BLaER1 (cell line): ENCODE measurements around the gene LHB.
"Not testable (repeated sequence)": the region's sequence is repeated elsewhere in the genome, so short reads cannot be mapped to it uniquely, and the experiment has no call there.

Experiments used
- H3K27ac ChIP-seq: shearing (Covaris generic); formaldehyde crosslinking; 2 replicates; pipeline ENCODE4 v1.8.1; 2022
- H3K27me3 ChIP-seq: shearing (Covaris generic); formaldehyde crosslinking; 2 replicates; pipeline ENCODE4 v1.8.1; 2022
- H3K36me3 ChIP-seq: shearing (Covaris generic); formaldehyde crosslinking; 2 replicates; pipeline ENCODE4 v1.8.1; 2022
- H3K4me1 ChIP-seq: shearing (Covaris generic); formaldehyde crosslinking; 2 replicates; pipeline ENCODE4 v1.8.1; 2022
- H3K4me2 ChIP-seq: shearing (Covaris generic); formaldehyde crosslinking; 2 replicates; pipeline ENCODE4 v1.8.1; 2022
- H3K4me3 ChIP-seq: shearing (Covaris generic); formaldehyde crosslinking; 2 replicates; pipeline ENCODE4 v1.8.1; 2022
- H3K9ac ChIP-seq: shearing (Covaris generic); formaldehyde crosslinking; 2 replicates; pipeline ENCODE4 v1.8.1; 2022
- H3K9me3 ChIP-seq: shearing (Covaris generic); formaldehyde crosslinking; 2 replicates; pipeline ENCODE4 v1.8.1; 2022
- H4K20me1 ChIP-seq: shearing (Covaris generic); formaldehyde crosslinking; 2 replicates; pipeline ENCODE4 v1.8.1; 2022
- Cebpa-rat ChIP-seq: shearing (Covaris generic); IDR thresholded peaks from 2 replicates; pipeline ENCODE4 v1.8.1; 2022

LHB gene

GRCh38 chr19:49017041-49017665 lies at the start of gene LHB:
TSS of gene LHB (minus strand) at chr19:49017091. CDS start at chr19:49017081, 10 bp downstream.
- Histone ChIP-seq H3K4me3 (peak within 1 kb of the TSS; percentile 61), H3K9me3 (no peaks in the 10 kb centered on the region), H3K27me3 (peaks cover 42% of the 10 kb centered on the region), H3K36me3 (peaks cover 50% of the 10 kb centered on the region), H3K4me2 (peak within 1 kb of the TSS; percentile 91), H3K9ac (peak within 1 kb of the TSS; percentile 58), H3K27ac (no peak within 1 kb of the TSS), H4K20me1 (peaks cover 55% of the 10 kb centered on the region), H3K4me1 (peaks cover 44% of the 10 kb centered on the region)
- no peak for TF ChIP-seq Cebpa-rat

GRCh38 chr19:49065905-49066512 lies 49.1 kb upstream of the LHB start:
- Histone ChIP-seq H3K9me3 (no peaks in the 10 kb centered on the region; the same call in 1 of the 2 replicates), H3K4me3 (no peak overlapping the region), H4K20me1 (no peaks in the 10 kb centered on the region), H3K4me1 (0 out of 2 replicates have a peak, but pooled peaks cover 4% of the 10 kb centered on the region), H3K9ac (no peak overlapping the region), H3K4me2 (no peak overlapping the region), H3K27ac (no peak overlapping the region), H3K27me3 (peaks cover 80% of the 10 kb centered on the region), H3K36me3 (no peaks in the 10 kb centered on the region)
- TF ChIP-seq Cebpa-rat, result no peak

- peaks cover 90% of the 10 kb centered on the region for H3K27me3 ChIP-seq
- H3K9me3 ChIP-seq, result no peaks in the 10 kb centered on the region
- peak within 1 kb of the TSS; percentile 50 for H3K4me2 ChIP-seq
- H3K9ac ChIP-seq, result no peak within 1 kb of the TSS
- no peak within 1 kb of the TSS for H3K27ac ChIP-seq
- H4K20me1 ChIP-seq, result no peaks in the 10 kb centered on the region
- no peak within 1 kb of the TSS for H3K4me3 ChIP-seq
- no peak for TF ChIP-seq Cebpa-rat
- no peaks in the 10 kb centered on the region for H3K36me3 ChIP-seq
- H3K4me1 ChIP-seq, result 0 out of 2 replicates have a peak, but pooled peaks cover 4% of the 10 kb centered on the region
These were observed 48.1 kb upstream of the LHB start, which contains the start of gene NTF4 for GRCh38 chr19:49064768-49065611. TSS of gene NTF4 (minus strand) at chr19:49064818. CDS start at chr19:49061997, 2,821 bp downstream.

GRCh38 chr19:49064029-49064629 lies 47.2 kb upstream of the LHB start:
- Histone ChIP-seq H3K4me3 (no peak overlapping the region), H3K9ac (no peak overlapping the region), H3K4me2 (peak overlapping the region; percentile 50)

GRCh38 chr19:49061445-49061844 lies 44.6 kb upstream of the LHB start:
- Histone ChIP-seq H3K9ac (no peak overlapping the region), H3K27me3 (peaks cover 100% of the 10 kb centered on the region), H3K4me3 (no peak overlapping the region), H3K36me3 (no peaks in the 10 kb centered on the region), H3K27ac (no peak overlapping the region), H4K20me1 (peaks cover 2% of the 10 kb centered on the region; the same call in 1 of the 2 replicates), H3K4me2 (no peak overlapping the region), H3K4me1 (peaks cover 24% of the 10 kb centered on the region), H3K9me3 (no peaks in the 10 kb centered on the region)
- no peak for TF ChIP-seq Cebpa-rat

More at GRCh38 chr19:49064029-49064629, 47.2 kb upstream of the LHB start:
- no peaks in the 10 kb centered on the region for H3K36me3 ChIP-seq
- H3K27me3 ChIP-seq, result peaks cover 98% of the 10 kb centered on the region
- TF ChIP-seq Cebpa-rat, result no peak
- peaks cover 8% of the 10 kb centered on the region for H3K4me1 ChIP-seq
- no peak overlapping the region for H3K27ac ChIP-seq
- no peaks in the 10 kb centered on the region for H4K20me1 ChIP-seq
- H3K9me3 ChIP-seq, result no peaks in the 10 kb centered on the region

- TF ChIP-seq Cebpa-rat, result no peak
- H3K27me3 ChIP-seq, result peaks cover 100% of the 10 kb centered on the region
These were observed 44.1 kb upstream of the LHB start for GRCh38 chr19:49061000-49061399.

GRCh38 chr19:49059053-49059452 lies 42.2 kb upstream of the LHB start:
- H3K4me1 ChIP-seq, result peaks cover 31% of the 10 kb centered on the region
- no peaks in the 10 kb centered on the region for H3K9me3 ChIP-seq
- TF ChIP-seq Cebpa-rat, result no peak
- H3K9ac ChIP-seq, result no peak overlapping the region
- H3K27ac ChIP-seq, result no peak overlapping the region
- H3K4me2 ChIP-seq, result peak overlapping the region; percentile 34
- H3K36me3 ChIP-seq, result no peaks in the 10 kb centered on the region
- no peak overlapping the region for H3K4me3 ChIP-seq
- H4K20me1 ChIP-seq, result peaks cover 8% of the 10 kb centered on the region; the same call in 1 of the 2 replicates
- peaks cover 93% of the 10 kb centered on the region for H3K27me3 ChIP-seq

More at GRCh38 chr19:49061000-49061399, 44.1 kb upstream of the LHB start:
- H3K27ac ChIP-seq, result no peak overlapping the region
- peaks cover 28% of the 10 kb centered on the region for H3K4me1 ChIP-seq
- peaks cover 7% of the 10 kb centered on the region; the same call in 1 of the 2 replicates for H4K20me1 ChIP-seq
- H3K4me2 ChIP-seq, result no peak overlapping the region
- no peak overlapping the region for H3K4me3 ChIP-seq
- H3K9ac ChIP-seq, result no peak overlapping the region
- H3K9me3 ChIP-seq, result no peaks in the 10 kb centered on the region
- no peaks in the 10 kb centered on the region for H3K36me3 ChIP-seq

- TF ChIP-seq Cebpa-rat, result no peak
- Histone ChIP-seq H3K27ac (no peak overlapping the region), H3K4me1 (peaks cover 31% of the 10 kb centered on the region), H3K4me3 (no peak overlapping the region), H4K20me1 (peaks cover 8% of the 10 kb centered on the region; the same call in 1 of the 2 replicates), H3K4me2 (0 out of 2 replicates have a peak overlapping the region, but pooled peaks have one; percentile 34), H3K9ac (no peak overlapping the region), H3K9me3 (no peaks in the 10 kb centered on the region), H3K36me3 (no peaks in the 10 kb centered on the region), H3K27me3 (peaks cover 89% of the 10 kb centered on the region)
These were observed 41.7 kb upstream of the LHB start for GRCh38 chr19:49058562-49058961.

GRCh38 chr19:49057636-49058234 lies 40.8 kb upstream of the LHB start, which contains the start of gene CGB7:
TSS of gene CGB7 (minus strand) at chr19:49057749. CDS start at chr19:49055375, 2,374 bp downstream.
- peak within 1 kb of the TSS; percentile 75 for H3K4me2 ChIP-seq
- H4K20me1 ChIP-seq, result peaks cover 8% of the 10 kb centered on the region; the same call in 1 of the 2 replicates
- H3K27ac ChIP-seq, result no peak within 1 kb of the TSS
- no peaks in the 10 kb centered on the region for H3K36me3 ChIP-seq
- H3K4me3 ChIP-seq, result peak within 1 kb of the TSS; percentile 60
- no peak within 1 kb of the TSS for H3K9ac ChIP-seq
- peaks cover 80% of the 10 kb centered on the region for H3K27me3 ChIP-seq
- no peak for TF ChIP-seq Cebpa-rat
- no peaks in the 10 kb centered on the region for H3K9me3 ChIP-seq
- H3K4me1 ChIP-seq, result peaks cover 31% of the 10 kb centered on the region

GRCh38 chr19:49056902-49057596 lies 40.2 kb upstream of the LHB start:
- H3K9ac ChIP-seq, H4K20me1 ChIP-seq, H3K27ac ChIP-seq, H3K36me3 ChIP-seq, H3K9me3 ChIP-seq: not testable (repeated sequence)
- H3K4me2 ChIP-seq, result peak overlapping the region; percentile 75
- peak overlapping the region; percentile 60 for H3K4me3 ChIP-seq
- H3K27me3 ChIP-seq, result peaks cover 73% of the 10 kb centered on the region
- peaks cover 31% of the 10 kb centered on the region for H3K4me1 ChIP-seq
